Gastroesophageal sphincter (tissue), 3 donors: ENCODE measurements around the gene PTPRN2.

Experiments used
- POLR2A ChIP-seq, 2 donors: fragments of 450-650 bp; IDR thresholded peaks; one replicate each; pipeline ENCODE4 v1.6.1; 2017; ENCODE audit warnings: antibody characterized with exemption in 2 of 2, mild to moderate bottlenecking in 2 of 2, moderate library complexity in 1 of 2
- POLR2AphosphoS5 ChIP-seq: sonication (generic); formaldehyde crosslinking; IDR thresholded peaks from one replicate; pipeline ENCODE4 v1.6.1; 2017; ENCODE audit warnings: antibody characterized with exemption
- TF ChIP-seq, protein P1 (sequence below), 4 experiments: fragments of 200-600 bp in 2 of 4; fragments of 450-650 bp in 2 of 4; sonication (generic) in 1 of 4; IDR thresholded peaks; one replicate each; pipeline ENCODE4 v1.5.1; 2017 to 2019; ENCODE audit warnings: antibody characterized with exemption in 4 of 4, mild to moderate bottlenecking in 2 of 4, moderate library complexity in 2 of 4

DNA sequence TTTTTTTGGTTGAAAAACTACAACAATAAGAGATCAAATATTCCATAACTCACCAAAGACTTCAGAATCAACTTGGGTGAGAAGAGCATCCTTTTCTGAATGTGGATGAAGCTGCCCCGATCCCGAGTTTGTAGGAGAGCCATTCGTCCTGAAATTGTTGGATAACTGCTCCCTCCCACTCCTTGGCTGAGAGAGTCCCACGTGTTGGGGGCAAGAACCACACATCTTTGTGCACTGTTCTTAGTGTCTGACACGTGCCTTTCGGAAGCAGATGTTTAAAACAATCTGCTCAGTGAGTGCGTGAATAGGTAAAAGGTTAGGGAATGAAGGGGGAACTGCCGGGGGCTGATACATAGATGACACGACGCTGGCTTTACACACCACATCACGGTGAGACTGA lies 575.7 kb downstream of the PTPRN2 start:
- TF ChIP-seq, protein P1, sequence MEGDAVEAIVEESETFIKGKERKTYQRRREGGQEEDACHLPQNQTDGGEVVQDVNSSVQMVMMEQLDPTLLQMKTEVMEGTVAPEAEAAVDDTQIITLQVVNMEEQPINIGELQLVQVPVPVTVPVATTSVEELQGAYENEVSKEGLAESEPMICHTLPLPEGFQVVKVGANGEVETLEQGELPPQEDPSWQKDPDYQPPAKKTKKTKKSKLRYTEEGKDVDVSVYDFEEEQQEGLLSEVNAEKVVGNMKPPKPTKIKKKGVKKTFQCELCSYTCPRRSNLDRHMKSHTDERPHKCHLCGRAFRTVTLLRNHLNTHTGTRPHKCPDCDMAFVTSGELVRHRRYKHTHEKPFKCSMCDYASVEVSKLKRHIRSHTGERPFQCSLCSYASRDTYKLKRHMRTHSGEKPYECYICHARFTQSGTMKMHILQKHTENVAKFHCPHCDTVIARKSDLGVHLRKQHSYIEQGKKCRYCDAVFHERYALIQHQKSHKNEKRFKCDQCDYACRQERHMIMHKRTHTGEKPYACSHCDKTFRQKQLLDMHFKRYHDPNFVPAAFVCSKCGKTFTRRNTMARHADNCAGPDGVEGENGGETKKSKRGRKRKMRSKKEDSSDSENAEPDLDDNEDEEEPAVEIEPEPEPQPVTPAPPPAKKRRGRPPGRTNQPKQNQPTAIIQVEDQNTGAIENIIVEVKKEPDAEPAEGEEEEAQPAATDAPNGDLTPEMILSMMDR (IDR thresholded peaks at IDR 0.05): no peak
- no peak for TF ChIP-seq POLR2AphosphoS5
- no peak for TF ChIP-seq POLR2A (IDR thresholded peaks at IDR 0.05)
